IMR-90 (cell line): Measurements from ENCODE around the gene CSF2RB.

Experiments
- BHLHE40 ChIP-seq: fragments of 150-350 bp; IDR thresholded peaks from 2 replicates; pipeline ENCODE4 v1.6.1; 2016; ENCODE audit warnings: mild to moderate bottlenecking, low read depth, low read length
- CEBPB ChIP-seq: IDR thresholded peaks from 2 replicates; pipeline ENCODE4 v1.6.1; 2012; ENCODE audit warnings: low read depth, low read length, improper control_type of control experiment
- FOS ChIP-seq: fragments of 150-350 bp; IDR thresholded peaks from 2 replicates; pipeline ENCODE4 v1.6.1; 2016; ENCODE audit warnings: low read depth, low read length
- MAFK ChIP-seq: IDR thresholded peaks from 2 replicates; pipeline ENCODE4 v1.6.1; 2012; ENCODE audit warnings: low read depth, low read length, improper control_type of control experiment
- POLR2A ChIP-seq: IDR thresholded peaks from 2 replicates; pipeline ENCODE4 v1.6.1; 2012; ENCODE audit warnings: mild to moderate bottlenecking, low read depth, low read length
- RFX5 ChIP-seq: IDR thresholded peaks from 2 replicates; pipeline ENCODE4 v1.8.0; 2012; ENCODE audit warnings: low read depth, mild to moderate bottlenecking, low read length, moderate library complexity
- TF ChIP-seq, protein P1 (sequence below): conservative IDR thresholded peaks from 2 replicates; pipeline ENCODE4 v1.5.1; 2012; ENCODE audit warnings: mild to moderate bottlenecking, low read depth, low read length, improper control_type of control experiment
- TF ChIP-seq, protein P2 (sequence below): fragments of 150-350 bp; IDR thresholded peaks from 2 replicates; pipeline ENCODE4 v1.6.1; 2017; ENCODE audit warnings: mild to moderate bottlenecking, antibody characterized with exemption, low read length, low read depth

DNA sequence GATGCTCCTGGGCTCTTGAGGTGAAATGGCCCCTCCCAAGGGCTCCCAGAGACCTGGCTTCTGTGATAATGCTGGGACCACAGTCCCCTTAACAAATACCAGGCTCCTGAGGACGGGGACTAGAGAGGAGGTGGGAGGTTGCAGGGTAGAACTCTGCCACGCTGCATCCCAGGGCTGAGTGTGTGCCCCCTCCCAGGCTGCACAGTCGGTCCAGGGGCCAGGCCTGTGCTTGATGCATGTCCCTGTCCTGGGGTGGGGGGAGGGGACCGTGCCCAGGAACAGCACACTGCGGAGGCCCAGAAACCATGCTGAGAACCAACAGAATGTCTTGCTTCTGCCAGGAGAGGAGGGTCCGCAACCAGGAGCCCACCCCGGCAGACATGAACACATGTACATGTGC is 9.3 kb downstream of the CSF2RB start:
- TF ChIP-seq, protein P1, sequence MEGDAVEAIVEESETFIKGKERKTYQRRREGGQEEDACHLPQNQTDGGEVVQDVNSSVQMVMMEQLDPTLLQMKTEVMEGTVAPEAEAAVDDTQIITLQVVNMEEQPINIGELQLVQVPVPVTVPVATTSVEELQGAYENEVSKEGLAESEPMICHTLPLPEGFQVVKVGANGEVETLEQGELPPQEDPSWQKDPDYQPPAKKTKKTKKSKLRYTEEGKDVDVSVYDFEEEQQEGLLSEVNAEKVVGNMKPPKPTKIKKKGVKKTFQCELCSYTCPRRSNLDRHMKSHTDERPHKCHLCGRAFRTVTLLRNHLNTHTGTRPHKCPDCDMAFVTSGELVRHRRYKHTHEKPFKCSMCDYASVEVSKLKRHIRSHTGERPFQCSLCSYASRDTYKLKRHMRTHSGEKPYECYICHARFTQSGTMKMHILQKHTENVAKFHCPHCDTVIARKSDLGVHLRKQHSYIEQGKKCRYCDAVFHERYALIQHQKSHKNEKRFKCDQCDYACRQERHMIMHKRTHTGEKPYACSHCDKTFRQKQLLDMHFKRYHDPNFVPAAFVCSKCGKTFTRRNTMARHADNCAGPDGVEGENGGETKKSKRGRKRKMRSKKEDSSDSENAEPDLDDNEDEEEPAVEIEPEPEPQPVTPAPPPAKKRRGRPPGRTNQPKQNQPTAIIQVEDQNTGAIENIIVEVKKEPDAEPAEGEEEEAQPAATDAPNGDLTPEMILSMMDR: no peak
- TF ChIP-seq FOS (no peak), CEBPB (no peak), BHLHE40 (no peak), POLR2A (no peak), RFX5 (no peak), MAFK (no peak)
- TF ChIP-seq, protein P2, sequence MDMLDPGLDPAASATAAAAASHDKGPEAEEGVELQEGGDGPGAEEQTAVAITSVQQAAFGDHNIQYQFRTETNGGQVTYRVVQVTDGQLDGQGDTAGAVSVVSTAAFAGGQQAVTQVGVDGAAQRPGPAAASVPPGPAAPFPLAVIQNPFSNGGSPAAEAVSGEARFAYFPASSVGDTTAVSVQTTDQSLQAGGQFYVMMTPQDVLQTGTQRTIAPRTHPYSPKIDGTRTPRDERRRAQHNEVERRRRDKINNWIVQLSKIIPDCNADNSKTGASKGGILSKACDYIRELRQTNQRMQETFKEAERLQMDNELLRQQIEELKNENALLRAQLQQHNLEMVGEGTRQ: no peak
